Activated CD8-positive, alpha-beta memory T cell treated with anti-CD3 and anti-CD28 coated beads for 4 hours (primary cell): Measurements from ENCODE around the gene RNF167.
"Not testable (repeated sequence)": the region's sequence is repeated elsewhere in the genome, so short reads cannot be mapped to it uniquely, and the experiment has no call there.

Source experiments
- DNase-seq, 2 donors: peaks; one replicate each; pipeline ENCODE4 v3.0.0-alpha.2; 2020; ENCODE audit warnings: low read depth in 2 of 2

The RNF167 gene

GRCh38 chr17:4902540-4902939 lies 37.5 kb upstream of the RNF167 start:
- no peak for DNase-seq

DNA sequence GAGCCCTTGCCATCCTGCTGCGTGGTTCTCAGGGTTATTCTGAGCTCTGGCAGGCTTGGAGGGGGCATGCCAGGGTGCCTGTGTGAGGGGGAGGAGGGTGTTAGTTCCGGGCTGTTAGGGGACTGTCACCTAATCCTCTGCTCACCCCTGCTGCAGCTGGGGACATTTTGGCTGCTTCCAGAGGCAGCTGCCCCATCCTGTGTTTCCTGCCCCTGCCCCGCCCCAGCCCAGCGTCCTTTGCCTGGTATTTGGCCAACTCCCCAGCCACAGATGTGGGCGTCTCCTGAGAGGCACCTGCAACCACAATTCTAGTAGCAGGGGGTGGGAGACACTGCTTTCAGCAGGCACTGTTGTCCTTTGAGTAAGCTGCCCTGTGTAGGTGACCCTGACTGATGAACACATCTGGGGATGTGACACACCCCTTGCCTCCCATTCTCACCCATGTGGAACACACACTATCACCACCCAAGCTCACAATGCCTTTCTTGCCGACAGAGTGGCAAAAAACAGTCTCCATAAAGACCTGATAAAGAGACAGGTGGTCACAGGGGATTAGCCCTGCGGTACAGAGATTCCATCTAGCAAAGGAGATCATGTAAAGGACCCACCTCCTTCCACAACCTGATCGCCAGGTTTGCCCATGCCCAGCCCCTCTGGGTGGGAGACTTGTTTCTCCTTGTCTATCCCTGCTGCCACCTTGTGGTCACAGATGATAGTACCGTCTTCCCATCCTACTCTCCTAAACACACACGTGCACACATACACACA lies 36.8 kb upstream of the RNF167 start, which contains the start of gene CHRNE:
TSS of gene CHRNE (minus strand) at position 48 of the 768 bp plus-strand sequence. CDS start at position 13, 35 bp downstream.
- peak; percentile 49 to 51 for DNase-seq

DNA sequence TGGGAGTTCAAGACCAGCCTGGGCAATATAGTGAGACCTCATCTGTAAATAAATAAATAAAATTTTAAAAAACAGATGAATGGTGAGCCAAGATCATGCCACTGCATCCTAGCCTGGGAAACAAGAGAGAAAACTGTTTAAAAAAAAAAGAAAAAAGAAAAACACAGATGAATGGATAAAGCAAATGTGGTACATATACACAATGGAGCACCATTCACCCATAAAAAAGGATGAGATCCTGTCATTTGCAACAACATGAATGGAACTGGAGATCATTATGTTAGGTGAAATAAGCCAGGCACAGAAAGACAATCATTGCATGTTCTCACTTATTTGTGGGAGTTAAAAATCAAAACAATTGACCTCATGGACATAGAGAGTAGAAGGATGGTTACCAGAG lies 33.4 kb upstream of the RNF167 start:
- DNase-seq: not testable (repeated sequence)

DNA sequence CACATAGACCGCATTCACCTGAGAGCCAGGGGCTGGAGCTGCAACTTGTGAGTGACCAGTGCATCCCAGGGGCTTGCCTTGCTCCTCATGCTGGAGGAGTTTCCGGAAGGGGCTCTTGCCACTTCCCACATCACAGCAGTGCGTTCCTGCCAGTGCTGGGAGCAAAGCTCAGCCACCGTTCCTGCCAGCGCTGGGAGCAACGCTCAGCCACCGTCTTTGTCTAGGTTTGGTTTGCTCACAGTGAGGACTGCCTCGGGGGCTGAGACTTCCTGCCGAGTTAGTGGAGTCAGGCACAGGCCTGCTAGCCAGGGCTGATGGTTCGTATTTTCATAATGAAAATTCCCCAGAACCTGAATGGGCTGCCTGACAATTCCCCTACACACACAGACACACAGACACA lies 31.8 kb upstream of the RNF167 start:
- DNase-seq: no peak

DNA sequence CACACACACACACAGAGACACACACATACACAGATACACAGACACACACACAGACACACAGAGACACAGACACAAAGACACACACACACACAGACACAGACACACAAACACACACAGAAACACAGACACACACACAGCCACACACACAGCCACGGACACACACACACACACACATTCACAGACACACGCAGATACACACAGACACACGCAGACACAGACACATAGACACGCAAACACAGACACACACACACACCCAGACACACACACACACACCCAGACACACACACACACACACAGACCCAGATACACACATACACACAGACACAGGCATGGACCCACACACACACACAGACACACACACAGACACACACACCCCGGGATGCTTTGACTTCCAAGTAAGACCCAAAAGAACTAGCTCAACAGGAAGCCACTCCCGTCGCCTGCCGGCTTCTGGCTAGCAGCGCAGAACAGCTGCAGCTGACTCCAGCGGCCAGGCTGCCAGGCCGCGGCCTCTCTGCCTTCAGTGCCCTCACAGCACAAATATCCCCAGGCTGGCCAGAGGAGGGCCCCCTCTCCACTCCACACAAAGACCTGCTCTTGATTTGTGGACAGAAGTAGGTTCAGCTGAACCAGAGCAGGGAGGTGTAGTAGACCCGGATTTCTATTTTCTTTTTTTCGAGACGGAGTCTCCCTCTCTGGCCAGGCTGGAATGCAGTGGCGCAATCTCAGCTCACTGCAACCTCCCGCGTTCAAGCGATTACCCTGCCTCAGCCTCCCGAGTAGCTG lies 31.2 kb upstream of the RNF167 start:
- peak; percentile 41 to 46 for DNase-seq

GRCh38 chr17:4913994-4914393 lies 26.1 kb upstream of the RNF167 start:
- no peak for DNase-seq

DNA sequence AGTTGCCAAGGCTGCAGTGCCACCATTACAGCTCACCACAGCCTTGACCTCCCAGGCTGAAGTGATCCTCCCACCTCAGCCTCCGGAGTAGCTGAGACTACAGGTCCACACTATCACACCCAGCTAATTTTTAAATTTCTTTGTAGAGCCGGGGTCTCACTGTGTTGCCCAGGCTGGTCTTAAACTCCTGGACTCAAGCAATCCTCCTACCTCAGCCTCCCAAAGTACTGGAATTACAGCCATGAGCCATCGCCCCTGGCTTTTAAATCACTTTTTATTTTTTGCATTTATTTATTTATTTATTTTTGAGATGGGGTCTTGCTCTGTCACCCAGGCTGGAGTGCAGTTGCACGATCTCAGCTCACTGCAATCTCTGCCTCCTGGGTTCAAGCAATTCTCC lies 25.5 kb upstream of the RNF167 start:
- not testable (repeated sequence) for DNase-seq

GRCh38 chr17:4919511-4920047 lies 20.5 kb upstream of the RNF167 start:
- no peak for DNase-seq

GRCh38 chr17:4920351-4921048 lies 19.6 kb upstream of the RNF167 start:
- DNase-seq: no peak

DNA sequence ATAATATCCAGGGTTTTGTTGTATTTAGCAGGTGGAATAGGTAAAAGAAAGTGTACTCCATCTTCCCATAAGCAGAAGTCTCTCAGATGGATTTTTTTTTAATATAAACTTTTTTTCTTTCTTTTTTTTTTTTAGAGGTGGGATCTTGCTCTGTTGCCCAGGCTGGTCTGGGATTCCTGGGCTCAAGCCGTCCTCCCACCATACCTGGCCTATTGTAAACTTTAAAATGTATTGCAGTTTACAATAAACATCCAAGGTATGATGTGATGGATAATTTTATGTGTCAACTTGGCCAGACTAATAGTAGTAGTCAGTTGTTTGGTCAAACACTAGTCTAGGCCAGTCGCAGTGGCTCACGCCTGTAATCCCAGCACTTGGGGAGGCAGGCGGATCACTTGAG lies 18.7 kb upstream of the RNF167 start:
- no peak for DNase-seq

DNA sequence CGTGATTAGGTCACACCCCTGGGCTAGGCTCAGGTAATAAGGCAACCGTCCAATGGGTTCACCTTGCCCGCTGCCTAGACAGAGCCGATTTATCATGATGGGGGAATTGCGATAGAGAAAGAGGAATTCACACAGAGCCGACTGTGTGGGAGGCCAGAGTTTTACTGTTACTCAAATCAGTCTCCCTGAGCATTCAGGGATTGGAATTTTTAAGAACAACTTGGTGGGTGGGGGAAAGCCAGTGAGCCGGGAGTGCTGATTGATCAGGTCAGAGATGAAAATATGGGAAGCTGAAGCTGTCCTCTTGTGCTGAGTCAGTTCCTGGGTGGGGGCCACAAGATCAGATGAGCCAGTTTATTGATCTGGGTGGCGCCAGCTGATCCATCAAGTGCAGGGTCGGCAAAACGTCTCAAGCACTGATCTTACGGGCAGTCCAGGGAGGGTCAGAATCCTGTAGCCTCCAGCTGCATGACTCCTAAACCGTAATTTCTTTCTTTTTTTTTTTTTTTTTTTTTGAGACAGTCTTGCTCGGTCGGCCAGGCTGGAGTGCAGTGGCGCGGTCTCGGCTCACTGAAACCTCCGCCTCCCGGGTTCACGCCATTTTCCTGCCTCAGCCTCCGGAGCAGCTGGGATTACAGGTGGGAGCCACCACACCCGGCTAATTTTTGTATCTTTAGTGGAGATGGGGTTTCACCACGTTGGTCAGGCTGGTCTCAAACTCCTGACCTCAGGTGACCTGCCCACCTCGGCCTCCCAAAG lies 13.3 kb upstream of the RNF167 start:
- not testable (repeated sequence) for DNase-seq

DNA sequence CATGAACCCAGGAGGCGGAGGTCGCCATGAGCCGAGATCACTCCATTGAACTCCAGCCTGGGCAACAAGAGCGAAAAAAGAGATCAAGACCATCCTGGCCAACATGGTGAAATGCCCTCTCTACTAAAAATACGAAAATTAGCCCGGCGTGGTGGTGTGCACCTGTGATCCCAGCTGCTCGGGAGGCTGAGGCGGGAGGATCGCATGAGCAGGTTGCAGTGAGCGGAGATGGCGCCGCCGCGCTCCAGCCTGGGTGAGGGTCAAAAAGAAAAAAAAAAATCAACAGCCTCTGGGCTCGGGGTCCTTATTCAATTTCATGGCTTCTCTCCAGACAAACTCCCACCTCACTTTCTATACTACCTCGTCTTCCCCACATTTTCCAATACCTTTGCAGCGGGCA lies 11.2 kb upstream of the RNF167 start:
- no peak for DNase-seq

- DNase-seq: no peak
Measured at GRCh38 chr17:4931963-4932362, 8.1 kb upstream of the RNF167 start, which contains the start of gene GP1BA. Gene GP1BA (plus strand): TSS chr17:4932277. CDS start chr17:4932605, 328 bp downstream.

- DNase-seq: no peak
Measured at GRCh38 chr17:4932756-4933155, 7.3 kb upstream of the RNF167 start.

DNA sequence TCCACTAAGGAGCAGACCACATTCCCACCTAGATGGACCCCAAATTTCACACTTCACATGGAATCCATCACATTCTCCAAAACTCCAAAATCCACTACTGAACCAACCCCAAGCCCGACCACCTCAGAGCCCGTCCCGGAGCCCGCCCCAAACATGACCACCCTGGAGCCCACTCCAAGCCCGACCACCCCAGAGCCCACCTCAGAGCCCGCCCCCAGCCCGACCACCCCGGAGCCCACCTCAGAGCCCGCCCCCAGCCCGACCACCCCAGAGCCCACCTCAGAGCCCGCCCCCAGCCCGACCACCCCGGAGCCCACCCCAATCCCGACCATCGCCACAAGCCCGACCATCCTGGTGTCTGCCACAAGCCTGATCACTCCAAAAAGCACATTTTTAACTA lies 6.4 kb upstream of the RNF167 start:
- no peak for DNase-seq

DNA sequence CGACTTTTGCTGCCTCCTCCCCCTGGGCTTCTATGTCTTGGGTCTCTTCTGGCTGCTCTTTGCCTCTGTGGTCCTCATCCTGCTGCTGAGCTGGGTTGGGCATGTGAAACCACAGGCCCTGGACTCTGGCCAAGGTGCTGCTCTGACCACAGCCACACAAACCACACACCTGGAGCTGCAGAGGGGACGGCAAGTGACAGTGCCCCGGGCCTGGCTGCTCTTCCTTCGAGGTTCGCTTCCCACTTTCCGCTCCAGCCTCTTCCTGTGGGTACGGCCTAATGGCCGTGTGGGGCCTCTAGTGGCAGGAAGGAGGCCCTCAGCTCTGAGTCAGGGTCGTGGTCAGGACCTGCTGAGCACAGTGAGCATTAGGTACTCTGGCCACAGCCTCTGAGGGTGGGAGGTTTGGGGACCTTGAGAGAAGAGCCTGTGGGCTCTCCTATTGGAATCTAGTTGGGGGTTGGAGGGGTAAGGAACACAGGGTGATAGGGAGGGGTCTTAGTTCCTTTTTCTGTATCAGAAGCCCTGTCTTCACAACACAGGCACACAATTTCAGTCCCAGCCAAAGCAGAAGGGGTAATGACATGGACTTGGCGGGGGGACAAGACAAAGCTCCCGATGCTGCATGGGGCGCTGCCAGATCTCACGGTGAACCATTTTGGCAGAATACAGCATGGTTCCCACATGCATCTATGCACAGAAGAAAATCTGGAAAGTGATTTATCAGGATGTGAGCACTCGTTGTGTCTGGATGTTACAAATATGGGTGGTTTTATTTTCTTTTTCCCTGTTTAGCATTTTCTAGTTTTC lies 5.7 kb upstream of the RNF167 start:
- DNase-seq: no peak

DNA sequence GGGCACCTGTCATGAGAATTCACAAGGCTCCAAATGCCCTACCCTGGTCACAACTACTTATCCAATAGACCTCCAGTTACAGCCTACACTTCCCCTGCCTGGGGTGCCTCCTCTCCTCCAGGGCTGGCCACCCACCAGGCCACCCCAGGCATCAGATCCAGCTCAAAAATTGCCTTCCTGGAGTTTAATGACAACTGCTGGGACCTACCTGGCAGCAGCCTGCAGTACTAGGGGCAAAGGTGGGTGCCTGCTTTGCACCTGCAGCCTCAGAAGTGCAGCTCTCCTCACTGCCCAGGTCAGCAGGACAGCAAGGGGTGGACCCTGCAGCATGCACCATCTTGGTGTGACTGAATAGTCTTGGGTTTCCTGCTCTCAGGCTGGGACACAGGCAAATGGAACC lies 4.4 kb upstream of the RNF167 start:
- DNase-seq: no peak

DNA sequence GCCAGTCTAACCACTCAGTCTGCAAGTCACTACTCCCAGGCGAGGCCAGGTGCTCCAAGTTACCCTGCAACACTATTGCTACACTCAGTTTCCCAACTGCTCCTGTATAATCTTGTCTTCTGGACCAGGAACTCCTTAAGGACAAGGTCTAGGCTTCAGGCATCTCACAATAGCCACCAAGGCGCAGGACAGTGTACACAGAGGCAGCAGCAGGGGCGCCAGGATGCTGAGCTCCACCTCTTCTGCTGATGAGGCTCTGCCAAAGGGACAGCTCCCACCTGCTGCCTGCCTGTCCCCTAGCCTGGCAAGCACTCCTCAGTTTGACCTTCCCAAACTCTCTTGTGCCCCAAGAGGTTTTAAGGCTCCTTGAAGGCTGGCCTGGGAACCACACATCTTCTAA lies 3.6 kb upstream of the RNF167 start:
- no peak for DNase-seq

DNA sequence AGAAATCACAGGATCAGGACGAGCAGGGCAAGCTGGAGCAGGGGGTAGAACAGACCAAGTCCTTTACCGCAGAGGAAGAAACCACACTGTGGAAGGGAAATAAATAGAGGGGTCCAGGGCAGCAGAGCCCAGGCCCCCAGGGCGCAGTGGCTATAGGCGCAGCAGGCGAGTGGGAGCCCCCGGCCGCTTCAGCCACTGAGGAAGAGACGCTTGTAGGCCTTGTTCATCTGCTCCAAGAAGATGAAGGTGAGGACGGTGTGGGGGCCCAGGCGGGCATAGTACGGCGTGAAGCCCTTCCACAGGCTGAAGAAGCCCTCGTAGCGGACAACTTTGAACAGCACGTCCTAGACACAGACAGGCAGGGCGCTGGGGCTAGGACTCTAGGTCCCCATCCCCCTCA lies 2.5 kb upstream of the RNF167 start:
- no peak for DNase-seq

- no peak for DNase-seq
Measured at GRCh38 chr17:4938069-4938491, 2.0 kb upstream of the RNF167 start.
